Loucy (cell line): ENCODE measurements around the gene TMPRSS11B.

ENCODE experiments used
- EZH2phosphoT487 ChIP-seq: fragments of 200-600 bp; IDR thresholded peaks from 2 replicates; pipeline ENCODE4 v1.6.1; 2018; ENCODE audit warnings: antibody characterized with exemption, mild to moderate bottlenecking, moderate library complexity, borderline replicate concordance
- TF ChIP-seq, protein P1 (sequence below): fragments of 200-600 bp; sonication (generic); conservative IDR thresholded peaks from 2 replicates; pipeline ENCODE4 v1.5.1; 2014; ENCODE audit warnings: mild to moderate bottlenecking, antibody characterized with exemption, low read length

DNA sequence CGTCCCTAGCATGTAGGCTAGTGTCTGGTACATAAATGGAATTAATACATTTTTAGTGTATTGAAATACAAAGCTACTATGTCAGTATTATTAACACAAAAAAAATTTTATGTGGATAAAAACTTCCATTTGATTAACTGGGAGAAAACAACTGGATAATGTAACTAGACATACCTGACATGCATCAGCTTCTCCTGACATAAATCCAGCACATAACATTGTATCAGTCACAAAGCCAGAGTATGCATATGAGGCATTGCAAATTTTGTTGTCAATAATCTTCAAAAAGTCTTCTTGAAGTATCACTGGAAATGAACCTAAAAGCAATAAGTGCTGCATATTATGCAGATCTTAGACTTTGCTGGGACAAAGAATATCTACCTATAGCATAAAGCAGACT lies 16.9 kb downstream of the TMPRSS11B start:
- TF ChIP-seq, protein P1, sequence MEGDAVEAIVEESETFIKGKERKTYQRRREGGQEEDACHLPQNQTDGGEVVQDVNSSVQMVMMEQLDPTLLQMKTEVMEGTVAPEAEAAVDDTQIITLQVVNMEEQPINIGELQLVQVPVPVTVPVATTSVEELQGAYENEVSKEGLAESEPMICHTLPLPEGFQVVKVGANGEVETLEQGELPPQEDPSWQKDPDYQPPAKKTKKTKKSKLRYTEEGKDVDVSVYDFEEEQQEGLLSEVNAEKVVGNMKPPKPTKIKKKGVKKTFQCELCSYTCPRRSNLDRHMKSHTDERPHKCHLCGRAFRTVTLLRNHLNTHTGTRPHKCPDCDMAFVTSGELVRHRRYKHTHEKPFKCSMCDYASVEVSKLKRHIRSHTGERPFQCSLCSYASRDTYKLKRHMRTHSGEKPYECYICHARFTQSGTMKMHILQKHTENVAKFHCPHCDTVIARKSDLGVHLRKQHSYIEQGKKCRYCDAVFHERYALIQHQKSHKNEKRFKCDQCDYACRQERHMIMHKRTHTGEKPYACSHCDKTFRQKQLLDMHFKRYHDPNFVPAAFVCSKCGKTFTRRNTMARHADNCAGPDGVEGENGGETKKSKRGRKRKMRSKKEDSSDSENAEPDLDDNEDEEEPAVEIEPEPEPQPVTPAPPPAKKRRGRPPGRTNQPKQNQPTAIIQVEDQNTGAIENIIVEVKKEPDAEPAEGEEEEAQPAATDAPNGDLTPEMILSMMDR, result no peak
- TF ChIP-seq EZH2phosphoT487, result no peak
